ENCODE data around the gene BAK1.

- TF ChIP-seq CTCF (IDR thresholded peaks at IDR 0.05) (no peak), ZFX (IDR thresholded peaks at IDR 0.05; ENCODE audit: borderline replicate concordance) (no peak)
These were observed 25.1 kb upstream of the BAK1 start for GRCh38 chr6:33604941-33605854.
